Thoracic aorta (tissue), 2 donors: ENCODE data around the gene MYLK. TPM values are rescaled to one million over a fixed set of nuclear protein-coding genes. Genes with fewer than 3 reads are reported as not detected.

Experiments used
- ATAC-seq: fragments of 150-250 bp; one replicate; pipeline ENCODE4 v1.8.0; 2017; ENCODE audit warnings: low read depth; ENCODE audit not compliant: insufficient number of reproducible peaks, low FRiP score
- DNase-seq: peaks from one replicate; pipeline ENCODE4 v3.0.0-alpha.2; 2020; ENCODE audit warnings: low spot score
- H3K27ac ChIP-seq, 2 donors: fragments of 200-600 bp; sonication (generic); 1 replicate in 1 of 2; 2 replicates in 1 of 2; pipeline ENCODE4 v1.5.1; 2016; ENCODE audit warnings: mild to moderate bottlenecking in 2 of 2, moderate library complexity in 2 of 2
- H3K27me3 ChIP-seq: fragments of 200-600 bp; sonication (generic); replicated peaks from 2 replicates; pipeline ENCODE4 v1.6.0; 2016; ENCODE audit warnings: mild to moderate bottlenecking; ENCODE audit not compliant: insufficient read depth
- H3K36me3 ChIP-seq: fragments of 200-600 bp; sonication (generic); one replicate; pipeline ENCODE4 v1.5.1; 2016
- H3K4me1 ChIP-seq, 2 donors: fragments of 200-600 bp; sonication (generic); 1 replicate in 1 of 2; 2 replicates in 1 of 2; pipeline versions ENCODE4 v1.5.1 to v1.6.0; 2016; ENCODE audit warnings: low read depth in 2 of 2, mild to moderate bottlenecking in 1 of 2; ENCODE audit not compliant: control insufficient read depth in 1 of 2
- H3K4me3 ChIP-seq: fragments of 200-600 bp; sonication (generic); 2 replicates; pipeline ENCODE4 v1.5.1; 2016; ENCODE audit warnings: mild to moderate bottlenecking
- H3K9me3 ChIP-seq: fragments of 200-600 bp; sonication (generic); 2 replicates; pipeline ENCODE4 v1.5.1; 2016
- CTCF ChIP-seq: fragments of 200-600 bp; sonication (generic); IDR thresholded peaks from one replicate; pipeline ENCODE4 v1.5.1; 2019; ENCODE audit warnings: antibody characterized with exemption
- total RNA-seq, 2 donors: library from RNA; depleted of rRNA; stranded (reverse); fragments of >200 nt; gene quantifications; one replicate each; pipeline versions ENCODE4 v1.1.0 to v1.2.3, GENCODE V29; 2016

Gene MYLK
- total RNA-seq, 2 donors from 2014 or later = 483 to 563 TPM

- ATAC-seq (no peak), DNase-seq (no peak)
- H3K4me1 ChIP-seq = peaks cover 31 to 45% of the 10 kb centered on the region in 2 donors
- peak overlapping the region in 1 of 2 donors; percentile 16 for H3K27ac ChIP-seq
- TF ChIP-seq CTCF = no peak
- H3K9me3 ChIP-seq = no peaks in the 10 kb centered on the region
- H3K27me3 ChIP-seq = no peaks in the 10 kb centered on the region
- no peak overlapping the region for H3K4me3 ChIP-seq
- peaks cover 21% of the 10 kb centered on the region for H3K36me3 ChIP-seq
These were observed 64.2 kb downstream of the MYLK start for GRCh38 chr3:123819949-123820348.

- H3K9me3 ChIP-seq = no peaks in the 10 kb centered on the region
- peaks cover 31 to 53% of the 10 kb centered on the region in 2 donors for H3K4me1 ChIP-seq
- H3K27ac ChIP-seq = peak overlapping the region; percentile 58 to 80
- TF ChIP-seq CTCF = no peak
- DNase-seq = no peak
- H3K4me3 ChIP-seq = no peak overlapping the region
- no peaks in the 10 kb centered on the region for H3K27me3 ChIP-seq
- H3K36me3 ChIP-seq = peaks cover 17% of the 10 kb centered on the region
- ATAC-seq = no peak
These were observed 65.2 kb downstream of the MYLK start for GRCh38 chr3:123818921-123819429.

- TF ChIP-seq CTCF = no peak
- DNase-seq (no peak), ATAC-seq (no peak)
- Histone ChIP-seq H3K4me3 (no peak overlapping the region), H3K4me1 (peaks cover 34 to 59% of the 10 kb centered on the region in 2 donors), H3K27me3 (no peaks in the 10 kb centered on the region), H3K9me3 (no peaks in the 10 kb centered on the region), H3K27ac (peak overlapping the region; percentile 58 to 80), H3K36me3 (peaks cover 12% of the 10 kb centered on the region)
These were observed 65.7 kb downstream of the MYLK start for GRCh38 chr3:123818324-123818920.

- Histone ChIP-seq H3K27ac (peak overlapping the region; percentile 58 to 80), H3K27me3 (no peaks in the 10 kb centered on the region), H3K4me3 (no peak overlapping the region), H3K36me3 (peaks cover 12% of the 10 kb centered on the region), H3K9me3 (no peaks in the 10 kb centered on the region), H3K4me1 (peaks cover 34 to 66% of the 10 kb centered on the region in 2 donors)
- no peak for ATAC-seq
- no peak for DNase-seq
- no peak for TF ChIP-seq CTCF
These were observed 66.7 kb downstream of the MYLK start for GRCh38 chr3:123817413-123817812.

- TF ChIP-seq CTCF = no peak
- Histone ChIP-seq H3K4me1 (peaks cover 34 to 66% of the 10 kb centered on the region in 2 donors), H3K9me3 (no peaks in the 10 kb centered on the region), H3K27me3 (no peaks in the 10 kb centered on the region), H3K4me3 (no peak overlapping the region), H3K27ac (peak overlapping the region; percentile 58 to 80), H3K36me3 (peaks cover 5% of the 10 kb centered on the region)
- DNase-seq (no peak), ATAC-seq (peak; percentile 54)
These were observed 67.4 kb downstream of the MYLK start for GRCh38 chr3:123816673-123817207.
